CD14-positive monocyte (primary cell): ENCODE measurements around the gene UPP1. TPM values are rescaled to one million over a fixed set of nuclear protein-coding genes. Genes with fewer than 3 reads are reported as not detected.
A peak's percentile ranks its signal among the peaks of the same experiment; 100 is the strongest.

Source experiments
- DNase-seq, 3 donors: peaks; one replicate each; pipeline ENCODE4 v3.0.0-alpha.2; 2011 to 2022
- H2AFZ ChIP-seq: 2 replicates; pipeline ENCODE4 v1.6.0; 2012; ENCODE audit warnings: mild to moderate bottlenecking, low read depth, low read length, inconsistent platforms; ENCODE audit not compliant: insufficient read depth, poor library complexity, severe bottlenecking
- H3K27ac ChIP-seq, 2 donors: 1 replicate in 1 of 2; 2 replicates in 1 of 2; pipeline ENCODE4 v1.5.1; 2012 to 2013; ENCODE audit warnings: low read length in 2 of 2, control low read depth in 1 of 2, inconsistent platforms in 1 of 2, low read depth in 1 of 2, mild to moderate bottlenecking in 1 of 2
- H3K27me3 ChIP-seq, 2 donors: one replicate each; pipeline versions ENCODE4 v1.6.0 to v1.6.1; 2011 to 2013; ENCODE audit warnings: low read length in 2 of 2; ENCODE audit not compliant: control insufficient read depth in 2 of 2, insufficient read depth in 2 of 2
- H3K36me3 ChIP-seq, 2 donors: replicated peaks in 1 of 2; 1 replicate in 1 of 2; 2 replicates in 1 of 2; pipeline versions ENCODE4 v1.5.1 to v1.6.1; 2012 to 2013; ENCODE audit warnings: low read length in 2 of 2, control low read depth in 1 of 2, inconsistent platforms in 1 of 2, mild to moderate bottlenecking in 1 of 2; ENCODE audit not compliant: insufficient read depth in 2 of 2, control insufficient read depth in 1 of 2
- H3K4me1 ChIP-seq, 2 donors: 1 replicate in 1 of 2; 2 replicates in 1 of 2; pipeline versions ENCODE4 v1.5.1 to v1.6.1; 2012 to 2013; ENCODE audit warnings: low read length in 2 of 2, control low read depth in 1 of 2, inconsistent platforms in 1 of 2, mild to moderate bottlenecking in 1 of 2, moderate library complexity in 1 of 2; ENCODE audit not compliant: insufficient read depth in 2 of 2, control insufficient read depth in 1 of 2
- H3K4me2 ChIP-seq: replicated peaks from 2 replicates; pipeline ENCODE3; 2012; ENCODE audit warnings: low read length, moderate library complexity, mild to moderate bottlenecking; ENCODE audit not compliant: poor library complexity, severe bottlenecking; ENCODE audit errors: extremely low read depth
- H3K4me3 ChIP-seq, 3 experiments: fragments of 200-600 bp in 1 of 3; sonication (generic) in 1 of 3; replicated peaks in 1 of 3; 1 replicate in 2 of 3; 2 replicates in 1 of 3; pipeline ENCODE4 v1.5.1; 2011 to 2013; ENCODE audit warnings: low read length in 3 of 3, mild to moderate bottlenecking in 3 of 3, control low read depth in 2 of 3, low read depth in 2 of 3, inconsistent platforms in 1 of 3, moderate library complexity in 1 of 3
- H3K79me2 ChIP-seq: 2 replicates; pipeline ENCODE4 v1.6.0; 2012; ENCODE audit warnings: mild to moderate bottlenecking, control low read depth, inconsistent platforms, low read length, moderate library complexity; ENCODE audit not compliant: insufficient read depth
- H3K9ac ChIP-seq: 2 replicates; pipeline ENCODE4 v1.6.0; 2017; ENCODE audit warnings: low read length, mild to moderate bottlenecking; ENCODE audit not compliant: insufficient read depth, poor library complexity, severe bottlenecking
- H3K9me3 ChIP-seq, 2 donors: replicated peaks in 1 of 2; 1 replicate in 1 of 2; 2 replicates in 1 of 2; pipeline versions ENCODE4 v1.5.1 to v1.6.1; 2012 to 2013; ENCODE audit warnings: low read length in 2 of 2, control low read depth in 1 of 2; ENCODE audit not compliant: control insufficient read depth in 1 of 2, insufficient read depth in 1 of 2
- H4K20me1 ChIP-seq: 2 replicates; pipeline ENCODE4 v1.6.0; 2012; ENCODE audit warnings: mild to moderate bottlenecking, low read length, control low read depth, moderate library complexity; ENCODE audit not compliant: insufficient read depth
- H3K27ac Mint-ChIP-seq, 7 donors: one replicate each; pipeline ENCODE4 v1.8.0; 2020; ENCODE audit warnings: mild to moderate bottlenecking in 7 of 7, mixed read lengths in 7 of 7, moderate library complexity in 6 of 7, inconsistent platforms in 2 of 7
- H3K27me3 Mint-ChIP-seq, 3 donors: one replicate each; pipeline ENCODE4 v1.8.0; 2021 to 2022; ENCODE audit warnings: low read depth in 3 of 3, mild to moderate bottlenecking in 3 of 3, mixed read lengths in 3 of 3, moderate library complexity in 3 of 3, inconsistent platforms in 1 of 3
- H3K36me3 Mint-ChIP-seq, 2 donors: one replicate each; pipeline ENCODE4 v1.8.0; 2020; ENCODE audit warnings: mixed read lengths in 2 of 2, inconsistent platforms in 1 of 2, mild to moderate bottlenecking in 1 of 2
- H3K4me1 Mint-ChIP-seq: one replicate; pipeline ENCODE4 v1.8.0; 2020; ENCODE audit warnings: mild to moderate bottlenecking, mixed read lengths
- H3K4me3 Mint-ChIP-seq, 2 donors: one replicate each; pipeline ENCODE4 v1.8.0; 2020; ENCODE audit warnings: mild to moderate bottlenecking in 2 of 2, mixed read lengths in 2 of 2, moderate library complexity in 1 of 2
- H3K9me3 Mint-ChIP-seq, 7 donors: one replicate each; pipeline ENCODE4 v1.8.0; 2020 to 2022; ENCODE audit warnings: mixed read lengths in 7 of 7, mild to moderate bottlenecking in 6 of 7, moderate library complexity in 6 of 7, inconsistent platforms in 2 of 7
- CTCF ChIP-seq: fragments of 200-600 bp; IDR thresholded peaks from one replicate; pipeline ENCODE4 v1.8.0; 2022; ENCODE audit warnings: antibody characterized with exemption, mild to moderate bottlenecking
- WGBS: methylation state at CpG from one replicate; pipeline ENCODE4 v1.1.5; 2013; ENCODE audit warnings: missing lambda C conversion rate; ENCODE audit not compliant: insufficient coverage; 5-methylcytosine and 5-hydroxymethylcytosine counted together
- intact Hi-C, 2 donors: fragments of 100-400 bp; cut with micrococcal nuclease; formaldehyde crosslinking; loops; one replicate each; pipeline versions ENCODE4 v1.15.0 to v1.15.1; 2023
- polyA plus RNA-seq, 3 donors: library from polyadenylated mRNA; depleted of rRNA in 1 of 3; unstranded in 2 of 3; stranded (reverse) in 1 of 3; fragments of 300-500 nt in 2 of 3; fragments of >200 nt in 1 of 3; fragmentation: Illumina TruSeq in 2 of 3; gene quantifications; 1 replicate in 2 of 3; 2 replicates in 1 of 3; pipeline ENCODE4 v1.2.3, GENCODE V29; 2012 to 2021

UPP1 gene
- polyA plus RNA-seq, 3 donors, result 109 to 212 (median 129) TPM

GRCh38 chr7:48150086-48150485, 61.0 kb downstream of the UPP1 start:
- Histone ChIP-seq H3K27me3 (no peaks in the 10 kb centered on the region), H3K4me1 (no peaks in the 10 kb centered on the region), H2AFZ (no peak overlapping the region), H3K4me2 (no peak overlapping the region), H3K9ac (no peak overlapping the region), H3K27ac (no peak overlapping the region), H3K79me2 (no peaks in the 10 kb centered on the region), H4K20me1 (no peaks in the 10 kb centered on the region), H3K4me3 (no peak overlapping the region), H3K9me3 (no peaks in the 10 kb centered on the region), H3K36me3 (no peaks in the 10 kb centered on the region)
- intact Hi-C loops, result no loop called here
- Mint-ChIP-seq H3K4me3 (no peak overlapping the region), H3K4me1 (no peaks in the 10 kb centered on the region), H3K27me3 (peaks cover 0 to 6% (median 1%) of the 10 kb centered on the region in 3 donors), H3K27ac (no peak overlapping the region), H3K36me3 (no peaks in the 10 kb centered on the region), H3K9me3 (peaks cover 0 to 6% (median 0%) of the 10 kb centered on the region in 7 donors)
- WGBS, result 89% methylated on average over 3 of the region's 3 CpGs
- no peak for TF ChIP-seq CTCF
- no peak for DNase-seq

DNA sequence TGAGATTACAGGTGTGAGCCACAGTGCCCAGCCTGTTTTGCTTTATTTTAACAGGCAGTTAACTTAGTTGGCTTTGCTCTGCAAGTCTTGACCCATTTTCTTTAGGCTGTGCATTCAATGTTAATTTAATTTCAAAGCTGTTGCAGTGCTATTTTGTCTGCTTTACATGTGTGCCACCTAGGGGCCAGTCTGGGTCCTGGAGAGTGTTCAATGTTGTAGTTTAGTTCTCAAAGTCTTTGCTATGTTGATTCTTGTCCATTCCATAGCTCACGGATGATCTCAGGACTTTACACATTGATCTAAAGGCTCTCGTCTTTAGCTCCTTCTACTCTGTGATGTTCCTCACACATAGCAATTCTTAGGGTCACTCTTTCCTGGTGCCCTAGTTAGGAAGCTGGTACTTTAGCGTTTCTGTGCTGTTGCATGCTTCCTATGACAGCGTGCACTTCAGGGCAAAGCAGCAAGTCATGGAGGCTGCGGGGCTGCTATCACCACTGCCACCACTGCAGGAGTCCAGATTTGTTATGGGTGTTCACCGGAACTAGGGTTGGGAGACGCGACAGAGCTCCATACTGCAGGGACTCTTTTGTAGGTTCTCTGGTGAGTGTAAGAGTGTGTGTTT, 65.8 kb downstream of the UPP1 start:
- Histone ChIP-seq H3K79me2 (no peaks in the 10 kb centered on the region), H3K27me3 (no peaks in the 10 kb centered on the region), H3K27ac (no peak overlapping the region), H3K9me3 (no peaks in the 10 kb centered on the region), H3K9ac (no peak overlapping the region), H3K4me2 (no peak overlapping the region), H2AFZ (no peak overlapping the region), H3K36me3 (no peaks in the 10 kb centered on the region), H4K20me1 (no peaks in the 10 kb centered on the region), H3K4me1 (no peaks in the 10 kb centered on the region), H3K4me3 (no peak overlapping the region)
- intact Hi-C loops, result loop anchor here in 1 of 2 donors (1.0 kb wide), 1 partner anchor 210 kb away; no protein-coding TSS in a partner anchor
- Mint-ChIP-seq H3K27ac (no peak overlapping the region), H3K4me1 (no peaks in the 10 kb centered on the region), H3K27me3 (peaks cover 0 to 5% (median 0%) of the 10 kb centered on the region in 3 donors), H3K9me3 (peaks cover 0 to 6% (median 2%) of the 10 kb centered on the region in 7 donors), H3K4me3 (no peak overlapping the region), H3K36me3 (no peaks in the 10 kb centered on the region)
- DNase-seq, result no peak
- TF ChIP-seq CTCF, result peak; percentile 51
- WGBS, result 98% methylated on average over 5 of the region's 8 CpGs

Other genes starting within 250 kb of the UPP1 start
- gene PKD1L1, start 140.8 kb upstream of the UPP1 start, polyA plus RNA-seq, result under 1 TPM in 1 of 3 donors, not detected in 2; 0.19 TPM
- gene HUS1, start 109.7 kb upstream of the UPP1 start, polyA plus RNA-seq, result 10 to 100 TPM; 37.7 to 45.9 (median 38.8) TPM
- not detected for gene SUN3, start 60.2 kb upstream of the UPP1 start, polyA plus RNA-seq
- under 1 TPM in 1 of 3 donors, not detected in 2; 0.05 TPM for gene C7orf57, start 53.7 kb upstream of the UPP1 start, polyA plus RNA-seq
- gene ABCA13, start 82.2 kb downstream of the UPP1 start, polyA plus RNA-seq, result under 1 TPM; 0.10 to 0.41 (median 0.37) TPM